K562 (cell line): ENCODE measurements around the gene ATP6V1F. TPM values are rescaled to one million over a fixed set of nuclear protein-coding genes. Genes with fewer than 3 reads are reported as not detected.

Experiments
- ATAC-seq: fragments of 200-7000 bp; cut with Tn5 transposase; 3 replicates; pipeline ENCODE4 v1.9.1; 2020; ENCODE audit warnings: moderate library complexity
- BruUV-seq: library from RNA; stranded (reverse); fragments of 400-500 nt; replicated peaks from 2 replicates; lab custom pipeline; 2021; lab: Mats Ljungman, UMichigan
- CTCF ChIA-PET: fragments of 300-600 bp; formaldehyde crosslinking; extraction: SDS; loops from one replicate; lab custom pipeline; 2021; ENCODE audit warnings: low intra/inter-chr PET ratio; lab: Yijun Ruan, JAX
- POLR2A ChIA-PET: fragments of 300-600, 350-650 bp; sonication (Branson Sonifier 250); formaldehyde crosslinking; extraction: SDS; loops from one replicate; lab custom pipeline; 2021; ENCODE audit warnings: antibody characterized with exemption, inconsistent platforms; lab: Yijun Ruan, JAX
- DNase-seq, 4 experiments: peaks; one replicate each; pipeline versions ENCODE4 v3.0.0 to v3.0.0-alpha.2; 2011 to 2018; ENCODE audit warnings: low spot score in 3 of 4, mixed read lengths in 3 of 4; ENCODE audit errors: extremely low read depth in 1 of 4
- FAIRE-seq: peaks from 2 replicates; lab custom pipeline; 2011; peaks lifted over from hg19 to GRCh38; lab: Jason Lieb, UNC
- H2AFZ ChIP-seq: 2 replicates; pipeline ENCODE4 v1.6.0; 2011; ENCODE audit warnings: low read depth, low read length, control low read depth, inconsistent platforms
- H3K27ac ChIP-seq: fragments of 200-600 bp; 3 replicates; pipeline ENCODE4 v1.8.0; 2011; ENCODE audit warnings: low read depth, mild to moderate bottlenecking, control low read depth, inconsistent platforms, low read length, moderate library complexity, mixed read lengths; ENCODE audit errors: extremely low read depth
- H3K27me3 ChIP-seq, 2 experiments: fragments of 300-600 bp in 1 of 2; 2 replicates in 1 of 2; 3 replicates in 1 of 2; pipeline versions ENCODE4 v1.6.0 to v1.8.0; 2011; ENCODE audit warnings: inconsistent platforms in 2 of 2, low read length in 2 of 2, mild to moderate bottlenecking in 1 of 2, mixed read lengths in 1 of 2, moderate library complexity in 1 of 2; ENCODE audit not compliant: control insufficient read depth in 2 of 2, insufficient read depth in 2 of 2
- H3K36me3 ChIP-seq: fragments of 300-600 bp; 3 replicates; pipeline ENCODE4 v1.8.0; 2011; ENCODE audit warnings: mild to moderate bottlenecking, low read length, inconsistent platforms; ENCODE audit not compliant: control insufficient read depth, insufficient read depth
- H3K4me1 ChIP-seq, 2 experiments: fragments of 200-600 bp in 1 of 2; replicated peaks in 1 of 2; 2 replicates in 1 of 2; 3 replicates in 1 of 2; pipeline versions ENCODE4 v1.5.1 to v1.8.0; 2011; ENCODE audit warnings: inconsistent platforms in 2 of 2, low read length in 2 of 2, mild to moderate bottlenecking in 1 of 2, mixed read lengths in 1 of 2, moderate library complexity in 1 of 2; ENCODE audit not compliant: control insufficient read depth in 2 of 2, insufficient read depth in 2 of 2
- H3K4me2 ChIP-seq: 2 replicates; pipeline ENCODE4 v1.6.1; 2011; ENCODE audit warnings: low read length, control low read depth, inconsistent platforms, mixed read lengths; ENCODE audit not compliant: insufficient read depth
- H3K4me3 ChIP-seq: fragments of 200-600 bp; sonication (generic), shearing (Covaris generic); 2 replicates; pipeline ENCODE4 v1.5.1; 2016; ENCODE audit warnings: control low read depth, inconsistent platforms
- H3K79me2 ChIP-seq: fragments of 200-600 bp; 3 replicates; pipeline ENCODE4 v1.8.0; 2011; ENCODE audit warnings: low read length, inconsistent platforms; ENCODE audit not compliant: control insufficient read depth, insufficient read depth
- H3K9ac ChIP-seq, 2 experiments: 2 replicates each; pipeline versions ENCODE4 v1.6.0 to v1.6.1; 2011; ENCODE audit warnings: low read depth in 2 of 2, low read length in 2 of 2, control low read depth in 1 of 2, inconsistent platforms in 1 of 2, mild to moderate bottlenecking in 1 of 2, mixed read lengths in 1 of 2; ENCODE audit not compliant: insufficient read depth in 1 of 2
- H3K9me1 ChIP-seq: one replicate; pipeline ENCODE4 v1.6.0; 2011; ENCODE audit warnings: inconsistent platforms, mild to moderate bottlenecking, low read length, moderate library complexity; ENCODE audit not compliant: control insufficient read depth, insufficient read depth
- H3K9me3 ChIP-seq: replicated peaks from 2 replicates; pipeline ENCODE4 v1.5.1; 2011; ENCODE audit warnings: low read depth, low read length, inconsistent platforms; ENCODE audit not compliant: control insufficient read depth, insufficient read depth
- H4K20me1 ChIP-seq: replicated peaks from 2 replicates; pipeline ENCODE4 v1.6.1; 2011; ENCODE audit warnings: low read length, inconsistent platforms, mixed read lengths; ENCODE audit not compliant: control insufficient read depth, insufficient read depth
- BHLHE40 ChIP-seq: IDR thresholded peaks from 2 replicates; pipeline ENCODE4 v1.6.1; 2011; ENCODE audit warnings: low read length, improper control_type of control experiment
- C11orf30 ChIP-seq: fragments of 450-650 bp; IDR thresholded peaks from 2 replicates; pipeline ENCODE4 v1.6.1; 2016; ENCODE audit warnings: low read depth, mild to moderate bottlenecking
- CC2D1A ChIP-seq: fragments of 450-650 bp; IDR thresholded peaks from 2 replicates; pipeline ENCODE4 v1.6.1; 2017; ENCODE audit warnings: mild to moderate bottlenecking
- CTCF ChIP-seq, 3 experiments: IDR thresholded peaks in 2 of 3; conservative IDR thresholded peaks in 1 of 3; 2 replicates each; pipeline ENCODE4 v1.5.1; 2011 to 2012; ENCODE audit warnings: low read length in 3 of 3, mild to moderate bottlenecking in 3 of 3, control low read depth in 2 of 3, improper control_type of control experiment in 1 of 3, inconsistent platforms in 1 of 3, low read depth in 1 of 3, mixed read lengths in 1 of 3, moderate library complexity in 1 of 3; ENCODE audit not compliant: insufficient read depth in 2 of 3
- PCBP1 ChIP-seq: fragments of 200-400 bp; formaldehyde crosslinking; IDR thresholded peaks from 2 replicates; pipeline ENCODE4 v1.6.1; 2018; ENCODE audit warnings: mild to moderate bottlenecking, low read depth, low read length; ENCODE audit not compliant: poor library complexity, severe bottlenecking
- ZNF436 ChIP-seq: fragments of 250-450, 450-650 bp; sonication (Bioruptor Pico); formaldehyde crosslinking; IDR thresholded peaks from 2 replicates; pipeline ENCODE4 v1.7.0; 2020; ENCODE audit warnings: mild to moderate bottlenecking
- ZNF785 ChIP-seq: fragments of 250-450 bp; sonication (Bioruptor Pico); IDR thresholded peaks from 2 replicates; pipeline ENCODE4 v1.4.0; 2020; ENCODE audit warnings: mild to moderate bottlenecking
- WGBS: fragments of 100-300 bp; shearing (Covaris generic); methylation state at CpG from one replicate; pipeline ENCODE4 v1.1.6; 2016; ENCODE audit warnings: low coverage, mixed read lengths; ENCODE audit not compliant: insufficient coverage; ENCODE audit errors: missing lambda C conversion rate; 5-methylcytosine and 5-hydroxymethylcytosine counted together
- in situ Hi-C: fragments of 300-500 bp; cut with MboI; formaldehyde crosslinking; loops from 4 replicates; pipeline ENCODE4 v1.15.0; 2018; ENCODE audit warnings: inconsistent platforms, mixed read lengths
- intact Hi-C: fragments of 100-400 bp; cut with micrococcal nuclease; formaldehyde crosslinking; loops from 2 replicates; pipeline ENCODE4 v1.14.2; 2022
- polyA plus RNA-seq, 8 experiments: library from polyadenylated mRNA; depleted of rRNA in 4 of 8; stranded (reverse) in 5 of 8; unstranded in 3 of 8; fragments of >200 nt; fragmentation: Nextera tagmentation in 2 of 8; fragmentation: Illumina TruSeq in 1 of 8; extraction: Ambion mirVana in 2 of 8; extraction: Trizol in 1 of 8; gene quantifications; 2 replicates each; pipeline versions ENCODE4 v1.2.1 to v1.2.3, GENCODE V29; 2011 to 2014; ENCODE audit warnings: inconsistent platforms in 1 of 8, missing spikeins in 1 of 8
- total RNA-seq, 7 experiments: library from RNA; depleted of rRNA in 6 of 7; stranded (reverse); fragments of >200 nt in 6 of 7; fragmentation: Illumina TruSeq in 2 of 7; extraction: Trizol in 2 of 7; gene quantifications; 2 replicates each; pipeline versions ENCODE4 v1.2.1 to v1.2.3, GENCODE V29; 2011 to 2021; ENCODE audit warnings: low replicate concordance in 1 of 7

Gene ATP6V1F
- total and polyA plus RNA-seq, 9 of the 15 experiments (the other 6 are each of a cell fraction or from before 2014, with no cell fraction given), result 206 to 1,123 (median 542) TPM

GRCh38 chr7:128876978-128877755 lies 14.5 kb downstream of the ATP6V1F start:
- no peak overlapping the region for H3K27ac ChIP-seq
- intact Hi-C loops, result no loop called here
- no peaks in the 10 kb centered on the region for H3K36me3 ChIP-seq
- in situ Hi-C loops, result loop anchor here (5.0 kb wide), 1 partner anchor 400 kb away; the partner anchor contains the start of gene METTL2B
- H3K4me1 ChIP-seq, result peaks cover 0 to 54% of the 10 kb centered on the region in 2 experiments; a peak in 3 of 5 replicates
- ATAC-seq, result no peak
- H3K9me1 ChIP-seq, result no peaks in the 10 kb centered on the region
- H3K9me3 ChIP-seq, result no peaks in the 10 kb centered on the region
- H3K4me2 ChIP-seq, result no peak overlapping the region
- no peak overlapping the region for H2AFZ ChIP-seq
- no peaks in the 10 kb centered on the region; the same call in 1 of the 2 replicates for H4K20me1 ChIP-seq
- TF ChIP-seq PCBP1, result peak; percentile 29
- TF ChIP-seq BHLHE40, result no peak
- TF ChIP-seq ZNF436 (CRISPR knock-in tag), result no peak
- no peak for TF ChIP-seq ZNF785
- no peak for TF ChIP-seq C11orf30
- TF ChIP-seq CC2D1A, result no peak
- no peak for TF ChIP-seq CTCF (IDR thresholded peaks at IDR 0.05 in 2 of 3, conservative IDR thresholded peaks at IDR 0.05 in 1 of 3; ENCODE audit: insufficient read depth in 2 of 3, low read depth in 1 of 3, low read length in 3 of 3)
- TF ChIP-seq, all 486 proteins: peak for 1
- FAIRE-seq (no peak), DNase-seq (no peak)
- H3K9ac ChIP-seq, result peak overlapping the region in 1 of 2 experiments; percentile 65; a peak in 2 of 4 replicates
- H3K4me3 ChIP-seq, result no peak overlapping the region
- no peaks in the 10 kb centered on the region for H3K79me2 ChIP-seq
- POLR2A ChIA-PET, result interaction anchor here (0.7 kb wide), 1 partner anchor 183 kb away, joined by 3 read pairs; no protein-coding TSS in a partner anchor
- 58% methylated on average over 29 of the region's 32 CpGs for WGBS
- H3K27me3 ChIP-seq, result no peaks in the 10 kb centered on the region
- CTCF ChIA-PET, result interaction anchor here (4.9 kb wide), 1 partner anchor 449 kb away, joined by 50 read pairs; no protein-coding TSS in a partner anchor
- BruUV-seq, result no TSS peak
